CD4-positive, alpha-beta T cell treated with Interleukin-1 beta for 1 hour (primary cell): ENCODE results near the gene EML6.

Experiments
- DNase-seq, 2 donors: peaks; one replicate each; pipeline ENCODE4 v3.0.0-alpha.2; 2020 to 2022

EML6 gene

GRCh38 chr2:54952978-54953456 is 229.6 kb downstream of the EML6 start:
- no peak for DNase-seq

GRCh38 chr2:54954158-54954557 is 230.7 kb downstream of the EML6 start:
- no peak for DNase-seq

- DNase-seq: no peak
Measured at GRCh38 chr2:54954705-54955357, 231.4 kb downstream of the EML6 start.

GRCh38 chr2:54955358-54956110 is 232.1 kb downstream of the EML6 start:
- DNase-seq: no peak

- no peak for DNase-seq
Measured at GRCh38 chr2:54956111-54956627, 232.7 kb downstream of the EML6 start.

- DNase-seq: no peak
Measured at GRCh38 chr2:54957321-54957999, 234.0 kb downstream of the EML6 start.

DNA sequence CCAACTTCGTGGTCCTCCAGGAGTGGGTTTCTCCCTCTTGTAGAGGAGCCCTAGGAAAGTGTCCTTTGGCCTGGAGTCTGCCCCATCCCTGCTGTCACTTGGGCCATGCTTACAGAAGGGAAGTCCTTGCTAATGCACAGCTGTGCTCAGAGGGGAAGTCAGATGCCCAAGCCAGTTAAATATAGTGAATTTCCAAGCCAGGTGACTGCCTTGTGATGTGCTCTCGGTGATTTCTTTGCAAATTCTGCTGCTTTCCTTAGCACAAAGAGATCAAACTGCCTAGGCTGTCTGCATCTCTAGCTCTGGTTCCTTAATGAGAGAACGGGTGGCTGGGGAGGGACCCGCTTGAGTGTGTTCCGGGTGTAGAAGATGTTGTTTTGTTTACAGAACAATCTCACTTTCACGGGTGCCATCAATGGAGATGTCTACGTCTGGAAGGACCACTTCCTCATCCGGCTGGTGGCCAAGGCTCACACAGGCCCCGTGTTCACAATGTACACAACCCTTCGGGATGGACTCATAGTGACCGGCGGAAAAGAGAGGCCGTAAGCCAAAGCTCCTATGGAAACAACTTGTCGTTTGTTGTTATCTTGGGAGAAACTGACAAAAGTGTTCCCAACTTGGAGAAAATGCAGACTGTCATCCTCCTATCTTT is 235.4 kb downstream of the EML6 start:
- DNase-seq: no peak

GRCh38 chr2:54960164-54960563 is 236.7 kb downstream of the EML6 start:
- no peak for DNase-seq

GRCh38 chr2:54962511-54962910 is 239.0 kb downstream of the EML6 start:
- DNase-seq: no peak

GRCh38 chr2:54962935-54963440 is 239.5 kb downstream of the EML6 start:
- no peak for DNase-seq

- DNase-seq: no peak
Measured at GRCh38 chr2:54963476-54963875, 240.0 kb downstream of the EML6 start.

DNA sequence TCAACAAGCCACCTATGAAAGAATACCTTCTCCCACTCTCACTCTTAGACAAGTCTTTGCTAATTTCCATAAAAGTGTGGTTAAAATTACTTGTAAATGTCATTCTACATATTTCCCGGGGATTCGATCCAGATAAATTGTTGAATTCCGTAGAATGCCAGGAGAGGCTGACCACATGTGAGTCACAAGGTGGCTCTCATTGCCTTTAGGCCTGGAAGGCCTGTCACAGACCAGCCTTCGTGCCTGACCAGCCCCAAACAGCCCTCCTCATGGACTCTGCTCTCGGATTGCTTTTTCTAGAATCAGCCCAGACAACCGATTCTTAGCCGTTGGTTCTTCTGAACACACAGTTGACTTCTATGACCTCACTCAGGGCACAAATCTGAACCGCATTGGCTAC is 240.8 kb downstream of the EML6 start:
- no peak for DNase-seq

DNA sequence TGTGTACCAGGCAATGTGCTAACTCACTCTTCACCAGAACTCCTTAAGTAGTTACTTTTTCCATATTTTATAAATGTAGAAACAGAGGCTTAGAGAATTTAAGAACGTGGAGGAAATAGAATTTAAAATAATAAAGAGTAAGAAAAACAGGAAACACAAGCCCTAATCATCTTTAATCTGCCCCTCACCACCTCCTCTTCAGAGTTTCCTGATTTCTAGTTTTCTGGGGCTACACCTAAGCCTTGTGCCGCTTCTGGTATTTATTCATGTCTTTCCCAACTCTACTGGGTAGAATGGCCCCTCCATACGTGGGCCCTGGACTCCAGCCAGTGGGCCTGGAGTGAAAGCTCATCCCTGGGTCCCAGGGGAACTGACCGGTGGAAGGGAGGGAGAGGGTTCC is 241.4 kb downstream of the EML6 start:
- DNase-seq: no peak

GRCh38 chr2:54965425-54965824 is 242.0 kb downstream of the EML6 start:
- DNase-seq: no peak

DNA sequence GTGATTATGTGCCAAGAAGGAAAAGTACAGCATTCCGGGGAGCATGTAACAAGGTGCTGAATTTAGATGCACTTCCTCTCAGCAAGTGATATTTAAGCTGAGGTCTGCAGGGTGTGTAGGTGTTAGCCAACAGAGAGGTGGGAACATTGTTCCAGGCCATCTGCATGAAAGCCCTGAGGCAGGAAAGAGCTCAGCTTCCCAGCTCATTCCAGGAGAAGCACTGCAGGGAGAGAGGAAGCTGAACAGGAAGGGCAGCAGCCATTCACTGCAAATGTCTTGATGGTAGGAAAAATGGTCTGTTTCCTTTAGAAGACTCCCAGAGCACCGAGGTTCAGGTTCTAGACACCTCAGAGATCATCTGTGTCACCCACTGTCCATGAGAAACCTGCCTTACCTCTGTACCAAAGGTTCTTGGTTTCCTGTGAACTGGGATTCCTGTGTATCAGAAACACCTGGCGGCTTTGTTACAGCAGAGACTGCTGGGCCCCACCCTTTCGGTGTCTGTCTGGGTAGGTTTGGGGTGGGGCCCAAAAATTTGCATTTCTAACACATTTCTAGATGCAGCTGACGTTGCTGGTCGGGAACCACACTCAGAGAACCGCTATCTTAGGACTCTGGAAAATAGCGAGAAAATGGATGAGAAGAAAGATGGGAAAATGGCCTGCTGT is 242.8 kb downstream of the EML6 start:
- no peak for DNase-seq

DNA sequence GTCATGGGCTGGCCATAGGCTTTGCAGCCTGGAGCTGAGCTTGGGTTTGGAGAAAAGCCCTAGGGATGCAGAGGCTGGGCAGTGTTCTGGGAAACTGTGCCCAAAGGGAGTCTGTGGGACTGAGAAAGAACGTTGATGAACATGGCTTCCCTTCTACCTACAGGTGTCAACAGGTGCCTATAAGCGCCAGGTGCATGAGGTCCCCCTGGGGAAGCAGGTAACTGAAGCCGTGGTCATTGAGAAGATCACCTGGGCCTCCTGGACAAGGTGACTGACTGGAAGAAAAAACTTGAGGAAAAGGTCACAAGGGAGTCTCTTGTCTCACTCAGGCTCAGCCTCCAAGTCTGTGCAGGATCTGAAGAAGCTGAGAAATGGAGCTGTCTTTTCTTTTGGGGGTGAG is 243.4 kb downstream of the EML6 start:
- DNase-seq: no peak

- no peak for DNase-seq
Measured at GRCh38 chr2:54967269-54967668, 243.8 kb downstream of the EML6 start.

DNA sequence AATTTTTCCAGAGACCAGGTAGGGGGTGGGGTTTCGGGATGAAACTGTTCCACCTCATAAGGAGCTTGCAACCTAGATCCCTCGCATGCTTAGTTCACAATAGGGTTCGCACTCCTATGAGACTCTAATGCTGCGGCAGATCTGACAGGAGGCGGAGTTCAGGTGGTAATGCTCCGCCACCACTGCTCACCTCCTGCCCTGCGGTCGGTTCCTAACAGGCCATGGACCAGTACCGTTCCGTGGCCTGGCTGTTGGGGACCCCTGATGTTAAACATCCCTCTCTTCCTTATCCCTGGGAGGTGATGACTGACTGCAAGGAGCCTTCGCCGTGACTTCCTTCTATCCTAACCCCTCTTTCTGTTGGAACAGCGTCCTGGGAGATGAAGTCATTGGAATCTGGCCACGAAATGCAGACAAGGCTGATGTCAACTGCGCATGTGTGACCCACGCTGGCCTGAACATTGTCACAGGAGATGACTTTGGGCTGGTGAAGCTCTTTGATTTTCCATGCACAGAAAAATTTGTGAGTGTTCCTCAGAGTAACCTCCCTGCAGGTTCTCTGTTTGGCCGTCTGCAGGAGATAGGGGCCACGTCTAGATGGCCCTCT is 244.4 kb downstream of the EML6 start:
- DNase-seq: no peak

DNA sequence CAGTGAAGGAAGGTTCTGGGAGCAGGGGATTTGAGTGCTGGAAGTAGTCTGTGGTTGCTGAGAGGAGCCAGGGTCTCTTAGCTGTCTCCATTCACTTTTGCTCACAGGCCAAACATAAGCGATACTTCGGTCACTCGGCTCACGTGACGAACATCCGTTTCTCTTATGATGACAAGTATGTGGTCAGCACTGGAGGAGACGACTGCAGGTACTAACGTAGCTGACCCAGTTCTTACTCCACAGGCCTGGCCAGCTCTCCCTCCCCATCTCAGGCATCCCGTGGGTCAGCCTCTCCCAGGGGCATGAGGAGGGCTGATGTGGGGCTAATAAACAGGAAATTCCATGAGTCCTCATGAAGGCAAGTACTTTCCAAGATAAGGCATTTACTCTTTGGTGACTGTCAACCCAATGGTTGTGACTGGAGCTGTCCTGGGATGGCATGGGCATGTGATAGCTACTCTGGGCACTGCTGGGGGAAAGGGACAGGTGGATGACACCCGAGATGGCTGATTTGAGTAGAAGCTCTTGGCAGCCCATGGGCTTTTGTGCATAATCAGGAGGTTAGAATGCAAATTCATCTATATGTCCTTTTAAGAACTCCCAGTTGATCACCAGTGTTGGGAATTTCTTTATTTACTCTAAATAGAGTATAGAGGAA is 245.2 kb downstream of the EML6 start:
- DNase-seq: no peak

DNA sequence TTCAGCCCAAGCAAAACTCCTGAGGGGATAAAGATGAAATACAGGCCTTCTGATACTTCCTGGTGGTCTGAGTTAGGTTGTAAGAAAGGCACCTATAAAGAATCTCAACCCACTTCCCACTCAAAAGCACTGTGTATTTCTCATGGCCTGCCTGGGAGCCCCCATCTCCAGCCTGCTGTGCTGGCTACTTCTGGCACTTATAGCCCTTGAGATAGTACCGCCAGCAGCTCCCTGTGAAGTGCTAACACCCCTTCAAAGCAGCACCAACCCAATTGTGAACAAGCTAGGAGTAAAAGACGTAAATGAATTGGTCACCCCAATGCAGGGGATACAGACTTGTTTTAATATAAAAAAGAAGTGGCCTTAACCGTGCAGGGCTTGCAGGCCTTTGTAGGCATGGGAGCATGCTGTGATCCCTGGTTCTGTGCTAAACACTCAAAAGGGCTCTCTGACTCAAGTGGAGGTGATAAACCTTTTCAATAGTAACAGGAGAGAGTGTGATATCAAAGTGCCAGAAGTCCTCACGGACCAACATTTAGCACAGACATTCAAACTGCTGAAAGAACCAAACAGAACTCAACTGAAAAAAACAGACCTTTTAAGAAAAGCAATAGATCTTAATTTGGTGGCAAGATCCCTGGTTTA is 246.0 kb downstream of the EML6 start:
- DNase-seq: no peak

DNA sequence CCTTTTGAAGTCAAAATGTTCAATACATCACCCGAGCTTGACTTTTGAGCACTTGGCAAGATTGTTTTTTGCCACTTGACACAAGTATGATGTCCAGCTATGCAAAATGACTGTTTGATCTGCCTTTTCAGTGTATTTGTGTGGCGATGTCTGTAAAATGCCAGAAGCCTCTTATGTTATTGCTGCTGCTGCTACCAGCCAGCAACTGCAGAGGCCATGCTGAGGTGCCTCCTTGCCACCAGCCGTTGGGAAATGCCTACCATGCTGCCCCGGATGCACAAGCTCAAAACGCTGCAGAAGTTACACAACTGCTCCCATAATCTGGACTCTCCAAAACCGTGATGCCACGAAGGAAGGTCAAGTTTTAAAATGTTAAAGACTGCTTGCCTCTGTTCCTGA is 246.5 kb downstream of the EML6 start:
- no peak for DNase-seq
